Mammary epithelial cell (primary cell): ENCODE data around the gene SNAP91.

Experiments
- CTCF ChIP-seq, 2 donors: IDR thresholded peaks in 1 of 2; conservative IDR thresholded peaks in 1 of 2; 2 replicates each; pipeline ENCODE4 v1.5.1; 2011 to 2012; ENCODE audit warnings: inconsistent platforms in 2 of 2, low read length in 2 of 2, mild to moderate bottlenecking in 2 of 2, control low read depth in 1 of 2, low read depth in 1 of 2; ENCODE audit not compliant: insufficient read depth in 1 of 2; ENCODE audit errors: extremely low read depth in 1 of 2
- EZH2 ChIP-seq: IDR thresholded peaks from 2 replicates; pipeline ENCODE4 v1.6.1; 2012; ENCODE audit warnings: low read length, inconsistent platforms, borderline replicate concordance

- no peak for TF ChIP-seq CTCF (conservative IDR thresholded peaks at IDR 0.05 in 1 of 2, IDR thresholded peaks at IDR 0.05 in 1 of 2; ENCODE audit: extremely low read depth in 1 of 2, insufficient read depth in 1 of 2, low read depth in 1 of 2, low read length in 2 of 2)
- no peak for TF ChIP-seq EZH2
Measured at GRCh38 chr6:83539678-83540077, 169.2 kb downstream of the SNAP91 start.
